CD4-positive, alpha-beta T cell (primary cell): ENCODE results near the gene IBTK. TPM values are rescaled to one million over a fixed set of nuclear protein-coding genes. Genes with fewer than 3 reads are reported as not detected.

Experiments used
- ATAC-seq: fragments of 200-7000 bp; cut with Tn5 transposase; one replicate; pipeline ENCODE4 v1.10.0; 2022; ENCODE audit warnings: mild to moderate bottlenecking; ENCODE audit not compliant: poor library complexity
- CTCF ChIA-PET: fragments of 350-600 bp; sonication (Branson Sonifier 250); formaldehyde crosslinking; loops from one replicate; lab custom pipeline; 2021; ENCODE audit warnings: antibody characterized with exemption, inconsistent platforms; lab: Charles Lee
- POLR2A ChIA-PET: fragments of 350-600 bp; sonication (Branson Sonifier 250); formaldehyde crosslinking; loops from one replicate; lab custom pipeline; 2021; ENCODE audit warnings: antibody characterized with exemption, inconsistent platforms; lab: Charles Lee
- DNase-seq, 14 experiments: peaks; one replicate each; pipeline ENCODE4 v3.0.0-alpha.2; 2013 to 2020; ENCODE audit warnings: mixed read lengths in 2 of 14
- H3K27ac ChIP-seq, 2 donors: one replicate each; pipeline versions ENCODE4 v1.5.1 to v1.7.0; 2013; ENCODE audit warnings: low read length in 2 of 2, low read depth in 1 of 2, mild to moderate bottlenecking in 1 of 2
- H3K27me3 ChIP-seq, 2 experiments: 1 replicate in 1 of 2; 2 replicates in 1 of 2; pipeline versions ENCODE4 v1.6.1 to v1.7.0; 2013; ENCODE audit warnings: low read length in 2 of 2, control low read depth in 1 of 2, mild to moderate bottlenecking in 1 of 2, moderate library complexity in 1 of 2; ENCODE audit not compliant: insufficient read depth in 2 of 2, control insufficient read depth in 1 of 2
- H3K36me3 ChIP-seq: one replicate; pipeline ENCODE4 v1.6.1; 2013; ENCODE audit warnings: low read length, control low read depth; ENCODE audit not compliant: insufficient read depth
- H3K4me1 ChIP-seq: one replicate; pipeline ENCODE4 v1.6.1; 2013; ENCODE audit warnings: low read length, control low read depth; ENCODE audit not compliant: insufficient read depth
- H3K4me3 ChIP-seq: one replicate; pipeline ENCODE4 v1.5.1; 2013; ENCODE audit warnings: mild to moderate bottlenecking, low read length, moderate library complexity
- H3K9me3 ChIP-seq, 2 experiments: 1 replicate in 1 of 2; 2 replicates in 1 of 2; pipeline versions ENCODE4 v1.6.1 to v1.7.0; 2013; ENCODE audit warnings: low read length in 2 of 2, mild to moderate bottlenecking in 2 of 2, control low read depth in 1 of 2, moderate library complexity in 1 of 2; ENCODE audit not compliant: control insufficient read depth in 1 of 2, insufficient read depth in 1 of 2
- H3K27ac Mint-ChIP-seq: one replicate; pipeline ENCODE4 v1.8.0; 2020; ENCODE audit warnings: mixed read lengths
- H3K27me3 Mint-ChIP-seq: one replicate; pipeline ENCODE4 v1.8.0; 2021; ENCODE audit warnings: mixed read lengths
- H3K36me3 Mint-ChIP-seq: one replicate; pipeline ENCODE4 v1.8.0; 2021; ENCODE audit warnings: low read depth, mixed read lengths
- H3K4me1 Mint-ChIP-seq: one replicate; pipeline ENCODE4 v1.8.0; 2021; ENCODE audit warnings: low read depth, mixed read lengths
- H3K4me3 Mint-ChIP-seq: one replicate; pipeline ENCODE4 v1.8.0; 2020; ENCODE audit warnings: mild to moderate bottlenecking, mixed read lengths
- H3K9me3 Mint-ChIP-seq: one replicate; pipeline ENCODE4 v1.8.0; 2020; ENCODE audit warnings: mixed read lengths
- intact Hi-C, 2 experiments: fragments of 100-400 bp; cut with DNase I in 1 of 2; cut with micrococcal nuclease in 1 of 2; formaldehyde crosslinking; loops; one replicate each; pipeline versions ENCODE4 v1.15.1 to v1.9.0; 2023 to 2025; cut with DNase I, micrococcal nuclease
- total RNA-seq, 174 experiments: library from RNA in 2 of 174; stranded (reverse) in 2 of 174; gene quantifications; one replicate each; pipeline ENCODE4 v1.2.3 and lab custom pipeline; 2021 to 2026
- TF ChIP-seq, protein P1 (sequence below): fragments of 200-600 bp; IDR thresholded peaks from one replicate; pipeline ENCODE4 v1.8.0; 2022; ENCODE audit warnings: antibody characterized with exemption, mild to moderate bottlenecking

The IBTK gene
- total RNA-seq, 2 experiments from 2014 or later: 11.0 to 11.2 TPM

DNA sequence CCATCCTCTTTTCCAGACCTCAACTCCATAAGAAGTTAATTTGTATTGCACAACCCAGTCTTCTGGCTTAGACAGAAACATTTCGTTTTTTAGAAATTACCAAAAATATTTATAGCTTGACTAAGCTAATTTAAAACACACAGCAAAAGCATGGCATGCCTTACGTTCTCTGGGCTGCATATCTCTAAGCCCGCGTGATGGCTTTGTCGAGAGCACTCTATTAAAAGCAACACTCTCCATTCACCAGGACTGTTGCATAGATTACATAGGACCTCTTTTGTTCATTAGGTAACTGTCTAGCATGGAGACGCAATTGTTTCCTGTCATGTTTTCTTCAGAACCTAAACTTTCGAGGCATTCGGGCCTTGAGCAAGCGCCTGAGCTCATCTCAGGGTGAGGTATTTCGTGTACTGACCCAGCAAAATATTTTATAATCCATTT lies 104.5 kb downstream of the IBTK start:
- H3K9me3 ChIP-seq: no peaks in the 10 kb centered on the region
- H3K4me1 ChIP-seq: no peaks in the 10 kb centered on the region
- no peak overlapping the region for H3K4me3 ChIP-seq
- Mint-ChIP-seq H3K9me3 (no peaks in the 10 kb centered on the region), H3K27ac (no peak overlapping the region), H3K4me1 (no peaks in the 10 kb centered on the region), H3K36me3 (no peaks in the 10 kb centered on the region), H3K27me3 (no peaks in the 10 kb centered on the region), H3K4me3 (no peak overlapping the region)
- intact Hi-C loops: no loop called here
- no peaks in the 10 kb centered on the region for H3K36me3 ChIP-seq
- ChIA-PET POLR2A (no interaction called here), CTCF (interaction anchor here (0.6 kb wide), 1 partner anchor 314 kb away, joined by 4 read pairs; no protein-coding TSS in a partner anchor)
- no peaks in the 10 kb centered on the region for H3K27me3 ChIP-seq
- ATAC-seq: no peak
- DNase-seq: no peak
- no peak overlapping the region for H3K27ac ChIP-seq
- TF ChIP-seq, protein P1, sequence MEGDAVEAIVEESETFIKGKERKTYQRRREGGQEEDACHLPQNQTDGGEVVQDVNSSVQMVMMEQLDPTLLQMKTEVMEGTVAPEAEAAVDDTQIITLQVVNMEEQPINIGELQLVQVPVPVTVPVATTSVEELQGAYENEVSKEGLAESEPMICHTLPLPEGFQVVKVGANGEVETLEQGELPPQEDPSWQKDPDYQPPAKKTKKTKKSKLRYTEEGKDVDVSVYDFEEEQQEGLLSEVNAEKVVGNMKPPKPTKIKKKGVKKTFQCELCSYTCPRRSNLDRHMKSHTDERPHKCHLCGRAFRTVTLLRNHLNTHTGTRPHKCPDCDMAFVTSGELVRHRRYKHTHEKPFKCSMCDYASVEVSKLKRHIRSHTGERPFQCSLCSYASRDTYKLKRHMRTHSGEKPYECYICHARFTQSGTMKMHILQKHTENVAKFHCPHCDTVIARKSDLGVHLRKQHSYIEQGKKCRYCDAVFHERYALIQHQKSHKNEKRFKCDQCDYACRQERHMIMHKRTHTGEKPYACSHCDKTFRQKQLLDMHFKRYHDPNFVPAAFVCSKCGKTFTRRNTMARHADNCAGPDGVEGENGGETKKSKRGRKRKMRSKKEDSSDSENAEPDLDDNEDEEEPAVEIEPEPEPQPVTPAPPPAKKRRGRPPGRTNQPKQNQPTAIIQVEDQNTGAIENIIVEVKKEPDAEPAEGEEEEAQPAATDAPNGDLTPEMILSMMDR: no peak

DNA sequence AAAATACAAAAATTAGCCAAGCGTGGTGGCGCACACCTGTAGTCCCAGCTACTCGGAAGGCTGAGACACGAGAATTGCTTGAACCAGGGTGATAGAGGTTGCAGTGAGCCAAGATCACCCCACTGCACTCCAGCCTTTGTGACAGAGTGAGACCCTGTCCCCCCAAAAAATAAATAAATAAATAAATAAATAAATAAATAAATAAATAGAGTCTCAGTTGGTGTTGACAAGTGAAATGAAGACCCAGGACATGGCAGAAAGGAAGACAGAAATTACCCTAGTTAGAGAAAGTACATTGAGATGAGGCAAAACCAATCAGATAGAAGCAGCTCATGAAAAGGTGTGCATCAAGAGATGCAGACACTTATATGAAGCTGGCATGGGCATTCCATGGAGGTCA lies 105.0 kb downstream of the IBTK start:
- Mint-ChIP-seq H3K4me1 (no peaks in the 10 kb centered on the region), H3K27ac (no peak overlapping the region), H3K9me3 (no peaks in the 10 kb centered on the region), H3K36me3 (no peaks in the 10 kb centered on the region), H3K27me3 (no peaks in the 10 kb centered on the region), H3K4me3 (no peak overlapping the region)
- Histone ChIP-seq H3K27me3 (no peaks in the 10 kb centered on the region), H3K27ac (no peak overlapping the region), H3K9me3 (no peaks in the 10 kb centered on the region), H3K36me3 (no peaks in the 10 kb centered on the region), H3K4me1 (no peaks in the 10 kb centered on the region), H3K4me3 (no peak overlapping the region)
- intact Hi-C loops: no loop called here
- DNase-seq (no peak), ATAC-seq (no peak)
- TF ChIP-seq, protein P1: no peak
- POLR2A ChIA-PET: no interaction called here
- CTCF ChIA-PET: no interaction called here

DNA sequence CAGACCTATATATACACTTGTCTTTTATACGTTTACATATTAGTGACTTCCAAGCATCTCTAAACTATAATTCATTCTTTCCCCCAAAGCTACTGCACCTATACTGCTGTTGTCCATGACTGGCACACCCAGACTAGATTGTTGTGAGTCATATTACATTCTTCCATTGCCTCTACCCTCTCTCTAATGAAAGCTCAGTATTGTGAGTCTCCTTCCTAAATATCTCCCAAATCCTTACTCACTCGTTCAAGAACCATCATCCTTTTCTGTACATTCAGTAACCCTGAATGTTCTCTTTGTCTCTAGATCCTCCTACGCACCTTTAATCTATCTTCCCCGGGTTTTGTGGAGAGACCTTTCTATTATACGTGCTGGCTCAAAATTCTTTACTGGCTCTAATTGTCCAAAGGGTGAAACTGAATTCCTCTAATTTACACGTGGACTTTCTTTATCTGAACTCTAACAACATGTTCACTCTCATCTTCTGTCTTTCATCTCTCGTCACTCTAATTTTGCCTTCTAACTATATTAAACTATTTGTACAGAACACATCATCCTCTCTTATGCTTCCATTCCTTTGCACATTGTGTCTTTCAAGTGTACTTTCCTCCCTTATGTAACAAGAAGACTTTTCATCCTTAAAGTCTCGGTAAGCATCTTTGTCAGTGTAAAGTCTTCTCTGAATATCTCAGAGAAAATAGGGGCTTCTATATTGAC lies 109.3 kb downstream of the IBTK start:
- H3K9me3 ChIP-seq: no peaks in the 10 kb centered on the region
- H3K4me1 ChIP-seq: no peaks in the 10 kb centered on the region
- Mint-ChIP-seq H3K4me3 (no peak overlapping the region), H3K9me3 (no peaks in the 10 kb centered on the region), H3K27me3 (no peaks in the 10 kb centered on the region), H3K36me3 (no peaks in the 10 kb centered on the region), H3K4me1 (no peaks in the 10 kb centered on the region), H3K27ac (no peak overlapping the region)
- no peak for ATAC-seq
- no peak overlapping the region for H3K4me3 ChIP-seq
- TF ChIP-seq, protein P1: no peak
- DNase-seq: no peak
- H3K27ac ChIP-seq: no peak overlapping the region
- ChIA-PET CTCF (no interaction called here), POLR2A (no interaction called here)
- intact Hi-C loops: no loop called here
- no peaks in the 10 kb centered on the region for H3K36me3 ChIP-seq
- no peaks in the 10 kb centered on the region for H3K27me3 ChIP-seq
